Measurements from ENCODE around the gene SPTSSA.
"Not testable (repeated sequence)": the region's sequence is repeated elsewhere in the genome, so short reads cannot be mapped to it uniquely, and the experiment has no call there.

Gene SPTSSA, protein sequence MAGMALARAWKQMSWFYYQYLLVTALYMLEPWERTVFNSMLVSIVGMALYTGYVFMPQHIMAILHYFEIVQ

GRCh38 chr14:34462132-34462893 lies at the start of gene SPTSSA:
Gene SPTSSA, minus strand, starts transcription at chr14:34462240. Its CDS starts 33 bp downstream, at chr14:34462207.
- DNase-seq: peak; percentile 32

DNA sequence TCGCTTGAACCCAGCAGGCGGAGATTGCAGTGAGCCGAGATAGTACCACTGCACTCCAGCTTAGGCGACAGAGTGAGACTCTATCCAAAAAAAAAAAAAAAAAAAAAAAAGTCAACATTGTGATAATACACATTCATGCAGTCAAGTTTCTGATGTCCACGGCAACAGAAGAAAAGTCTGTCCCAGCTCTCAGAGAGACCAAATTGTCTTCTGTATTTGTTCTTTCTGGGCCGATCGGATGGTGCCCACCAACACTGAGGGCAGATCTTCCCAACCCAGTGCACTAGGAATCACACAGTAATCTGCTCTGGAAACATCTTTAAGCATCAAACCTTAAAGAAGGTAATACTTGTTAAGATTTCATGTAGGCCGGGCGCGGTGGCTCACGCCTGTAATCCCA lies 45.8 kb upstream of the SPTSSA start:
- no peak for DNase-seq

- no peak for DNase-seq
Measured at GRCh38 chr14:34507459-34507858, 45.4 kb upstream of the SPTSSA start.

DNA sequence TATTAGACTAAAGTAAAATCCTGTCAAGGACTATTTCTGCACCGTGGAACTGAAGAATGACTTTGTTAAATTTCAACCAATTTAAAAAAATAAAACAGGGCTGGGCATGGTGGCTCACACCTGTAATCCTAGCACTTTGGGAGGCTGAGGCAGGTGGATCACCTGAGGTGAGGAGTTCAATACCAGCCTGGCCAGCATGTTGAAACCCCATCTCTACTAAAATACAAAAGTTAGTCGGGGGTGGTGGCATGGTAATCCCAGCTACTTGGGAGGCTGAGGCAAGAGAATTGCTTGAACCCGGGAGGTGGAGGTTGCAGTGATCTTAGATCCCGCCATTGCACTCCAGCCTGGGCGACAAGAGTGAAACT lies 43.1 kb upstream of the SPTSSA start:
- not testable (repeated sequence) for DNase-seq

- DNase-seq: not testable (repeated sequence)
Measured at GRCh38 chr14:34504027-34504426, 42.0 kb upstream of the SPTSSA start.

- no peak for DNase-seq
Measured at GRCh38 chr14:34502545-34503225, 40.6 kb upstream of the SPTSSA start.

GRCh38 chr14:34502001-34502400 lies 40.0 kb upstream of the SPTSSA start:
- no peak for DNase-seq

DNA sequence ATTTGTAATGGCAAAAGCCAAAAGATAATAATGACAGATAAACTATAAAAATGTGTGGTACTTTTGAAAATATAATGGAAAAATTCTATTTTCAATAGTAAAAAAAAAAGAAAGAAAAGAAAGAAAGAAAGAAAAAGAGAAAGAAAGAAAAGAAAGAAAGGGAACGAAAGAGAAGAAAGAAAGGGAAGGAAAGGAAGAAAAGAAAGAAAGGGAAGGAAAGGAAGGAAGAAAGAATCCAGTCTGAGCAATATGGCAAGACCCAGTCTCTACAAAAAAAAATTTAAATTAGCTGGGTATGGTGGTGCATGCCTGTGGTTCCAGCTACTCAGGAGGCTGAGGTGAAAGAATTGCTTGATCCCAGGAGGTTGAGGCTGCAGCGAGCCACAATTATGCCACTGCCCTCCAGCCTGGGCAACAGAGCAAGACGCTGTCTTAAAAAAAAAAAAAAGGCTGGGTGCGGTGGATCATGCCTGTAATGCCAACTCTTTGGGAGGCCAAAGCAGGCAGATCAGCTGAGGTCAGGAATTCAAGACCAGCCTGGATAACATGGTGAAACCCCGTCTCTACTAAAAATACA lies 39.1 kb upstream of the SPTSSA start:
- no peak for DNase-seq

DNA sequence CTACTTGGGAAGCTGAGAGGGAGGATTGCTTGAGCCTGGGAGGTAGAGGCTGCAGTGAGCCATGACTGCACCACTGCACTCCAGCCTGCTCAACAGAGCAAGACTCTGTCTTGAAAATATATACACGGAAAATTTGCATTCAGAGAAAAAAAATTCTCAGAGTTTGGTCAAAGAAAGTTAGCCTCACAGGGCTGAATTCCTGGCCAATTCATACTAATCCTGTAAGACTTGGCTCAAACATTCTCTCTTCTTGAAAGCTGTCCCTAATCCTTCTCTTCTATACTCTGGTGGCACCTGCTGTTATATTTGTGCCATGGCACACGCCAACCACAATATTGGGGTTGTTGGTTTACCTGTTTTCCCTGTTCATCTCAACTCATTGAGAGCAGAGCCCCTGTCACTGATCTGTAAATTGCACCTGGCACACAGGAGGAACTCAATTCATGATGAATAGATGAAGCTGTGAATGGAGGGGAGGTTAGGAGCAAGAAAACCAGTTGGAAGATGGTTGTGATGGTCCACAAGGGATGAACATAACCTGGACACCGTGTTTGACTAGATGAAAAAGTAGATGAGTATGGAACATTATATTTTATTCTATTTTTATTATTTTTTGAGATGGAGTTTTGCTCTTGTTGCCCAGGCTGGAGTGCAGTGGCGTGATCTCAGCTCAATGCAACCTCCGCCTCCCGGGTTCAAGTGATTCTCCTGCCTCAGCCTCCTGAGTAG lies 36.8 kb upstream of the SPTSSA start:
- no peak for DNase-seq

GRCh38 chr14:34496679-34497513 lies 34.9 kb upstream of the SPTSSA start:
- DNase-seq: no peak

- no peak for DNase-seq
Measured at GRCh38 chr14:34496007-34496678, 34.1 kb upstream of the SPTSSA start.

- no peak for DNase-seq
Measured at GRCh38 chr14:34489324-34489723, 27.3 kb upstream of the SPTSSA start.

DNA sequence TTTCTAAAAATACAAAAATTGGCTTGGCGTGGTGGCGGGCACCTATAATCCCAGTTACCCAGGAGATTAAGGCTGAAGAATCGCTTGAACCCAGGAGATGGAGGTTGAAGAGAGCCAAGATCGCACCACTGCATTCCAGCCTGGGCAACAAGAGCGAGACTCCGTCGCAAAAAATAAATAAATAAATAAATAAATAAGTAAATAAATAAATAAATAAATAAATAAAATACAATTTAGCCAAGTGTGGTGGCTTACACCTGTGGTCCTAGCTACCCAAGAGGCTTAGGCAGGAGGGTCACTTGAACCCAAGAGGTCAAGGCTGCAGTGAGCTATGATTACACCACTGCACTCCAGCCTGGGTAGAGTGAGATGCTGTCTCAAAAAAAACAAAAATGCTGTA lies 26.5 kb upstream of the SPTSSA start:
- DNase-seq: no peak

DNA sequence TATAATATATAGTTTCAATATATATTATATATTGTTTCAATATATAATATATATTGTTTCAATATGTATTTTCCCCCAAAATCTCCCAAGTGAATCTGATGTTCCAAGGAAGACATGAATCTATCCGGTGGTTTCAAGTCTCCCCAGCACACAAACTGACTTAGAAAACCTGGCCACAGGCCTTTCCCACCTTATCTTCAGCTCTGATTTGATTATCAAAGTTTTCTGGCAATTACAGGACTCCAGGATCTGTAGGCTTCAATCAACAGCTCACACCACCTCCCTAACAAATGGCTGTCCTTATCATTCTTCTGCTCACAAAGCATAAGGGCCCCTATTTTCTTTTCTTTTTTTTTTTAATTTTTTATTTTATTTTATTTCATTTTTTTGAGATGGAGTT lies 22.7 kb upstream of the SPTSSA start:
- DNase-seq: no peak

DNA sequence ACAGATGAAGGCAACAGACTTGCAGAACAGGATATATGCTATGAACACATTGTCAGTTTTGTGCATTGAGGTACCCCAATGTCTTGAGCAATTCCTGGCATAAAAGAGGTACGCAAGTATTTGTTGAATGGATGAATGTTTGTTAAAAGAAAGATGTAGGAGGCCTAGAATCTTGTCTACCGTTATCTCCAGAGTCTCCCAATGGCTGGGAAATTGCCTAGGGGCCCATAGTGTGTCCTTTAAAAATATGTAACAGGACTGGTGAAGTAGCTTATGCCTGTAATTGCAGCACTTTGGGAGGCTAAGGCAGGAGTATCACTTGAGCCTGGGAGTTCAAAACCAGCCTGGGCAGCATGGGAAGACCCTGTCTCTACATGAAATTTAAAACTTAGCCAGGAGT lies 20.4 kb upstream of the SPTSSA start:
- no peak for DNase-seq

DNA sequence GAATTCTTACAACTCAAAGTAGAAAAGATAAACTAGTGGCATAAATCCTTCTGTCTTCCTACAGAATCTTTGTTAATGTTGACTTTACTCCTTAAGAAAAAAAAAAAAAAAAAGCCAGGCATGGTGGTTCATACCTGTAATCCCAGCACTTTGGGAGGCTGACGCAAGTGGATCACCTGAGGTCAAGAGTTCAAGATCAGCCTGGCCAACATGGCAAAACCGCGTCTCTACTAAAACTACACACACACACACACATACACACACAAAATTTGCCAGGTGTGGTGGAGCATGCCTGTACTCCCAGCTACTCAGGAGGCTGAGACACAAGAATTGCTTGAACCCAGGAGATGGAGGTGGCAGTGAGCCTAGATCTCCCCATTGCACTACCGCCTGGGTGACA lies 17.7 kb upstream of the SPTSSA start:
- DNase-seq: no peak

- DNase-seq: no peak
Measured at GRCh38 chr14:34478261-34478660, 16.2 kb upstream of the SPTSSA start.

GRCh38 chr14:34476036-34476435 lies 14.0 kb upstream of the SPTSSA start:
- DNase-seq: not testable (repeated sequence)

GRCh38 chr14:34475163-34475562 lies 13.1 kb upstream of the SPTSSA start:
- DNase-seq: no peak

GRCh38 chr14:34474187-34474679 lies 12.2 kb upstream of the SPTSSA start:
- DNase-seq: no peak

DNA sequence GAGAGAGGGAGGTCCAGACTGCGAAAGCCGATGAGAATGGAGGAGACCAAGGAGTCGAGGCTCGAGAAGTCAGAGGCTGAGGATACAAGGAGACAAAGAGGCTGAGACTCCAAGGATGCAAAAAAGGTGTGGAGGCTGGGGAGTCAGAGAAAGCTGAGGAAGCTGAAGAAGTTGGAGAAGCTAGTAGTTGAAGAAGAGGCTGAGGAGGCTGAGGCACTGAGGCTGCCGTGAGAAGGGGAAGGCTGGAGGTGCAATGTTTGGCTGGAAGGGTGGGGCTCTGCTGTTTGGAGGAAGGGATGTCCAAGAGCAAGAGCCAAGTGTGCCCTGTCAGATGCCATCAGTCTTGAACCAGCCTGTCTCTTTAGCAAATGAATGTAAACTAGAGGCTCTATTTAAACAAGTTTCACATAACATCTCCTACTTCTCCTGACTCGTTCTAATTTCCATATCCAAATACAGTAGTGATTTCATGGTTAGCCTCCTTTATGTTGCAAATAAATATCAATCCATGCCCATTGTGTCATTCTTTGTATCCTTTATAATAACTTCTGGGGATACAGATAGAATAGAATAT lies 10.8 kb upstream of the SPTSSA start:
- DNase-seq: no peak
